Measurements from ENCODE around the gene GCHFR.
A peak's percentile ranks its signal among the peaks of the same experiment; 100 is the strongest.

The GCHFR gene

GRCh38 chr15:40776537-40777141, 12.8 kb downstream of the GCHFR start:
- ChIA-PET CTCF (interaction anchor here (0.6 to 0.7 kb wide), 3 partner anchors 10 to 355 kb away, joined by 4 read pairs; no protein-coding TSS in a partner anchor), POLR2A (no interaction called here)
- TF ChIP-seq FOXA1 (IDR thresholded peaks at IDR 0.05), result no peak
- TF ChIP-seq TARDBP (IDR thresholded peaks at IDR 0.05), result no peak
- TF ChIP-seq FOXM1 (IDR thresholded peaks at IDR 0.05; ENCODE audit: borderline replicate concordance), result no peak
- TF ChIP-seq BHLHE40 (IDR thresholded peaks at IDR 0.05; ENCODE audit: borderline replicate concordance), result no peak
- TF ChIP-seq PKNOX1 (IDR thresholded peaks at IDR 0.05), result no peak
- no peak for TF ChIP-seq ELF4 (IDR thresholded peaks at IDR 0.05)
- TF ChIP-seq HDGF (IDR thresholded peaks at IDR 0.05; ENCODE audit: borderline replicate concordance), result no peak
- no peak for TF ChIP-seq FOXK2 (IDR thresholded peaks at IDR 0.05)
- no peak for TF ChIP-seq L3MBTL2 (conservative IDR thresholded peaks at IDR 0.05)
- TF ChIP-seq SP1 (IDR thresholded peaks at IDR 0.05), result no peak
- TF ChIP-seq NFRKB (IDR thresholded peaks at IDR 0.05), result no peak
- no peak for TF ChIP-seq ZNF384 (IDR thresholded peaks at IDR 0.05)
- no peak for TF ChIP-seq LEF1 (IDR thresholded peaks at IDR 0.05; ENCODE audit: borderline replicate concordance)
- TF ChIP-seq CTBP1 (IDR thresholded peaks at IDR 0.05; ENCODE audit: borderline replicate concordance), result no peak
- TF ChIP-seq ARNT (IDR thresholded peaks at IDR 0.05), result no peak
- no peak for TF ChIP-seq SUZ12 (IDR thresholded peaks at IDR 0.05)
- DNase-seq (ENCODE audit: extremely low spot score), result no peak

DNA sequence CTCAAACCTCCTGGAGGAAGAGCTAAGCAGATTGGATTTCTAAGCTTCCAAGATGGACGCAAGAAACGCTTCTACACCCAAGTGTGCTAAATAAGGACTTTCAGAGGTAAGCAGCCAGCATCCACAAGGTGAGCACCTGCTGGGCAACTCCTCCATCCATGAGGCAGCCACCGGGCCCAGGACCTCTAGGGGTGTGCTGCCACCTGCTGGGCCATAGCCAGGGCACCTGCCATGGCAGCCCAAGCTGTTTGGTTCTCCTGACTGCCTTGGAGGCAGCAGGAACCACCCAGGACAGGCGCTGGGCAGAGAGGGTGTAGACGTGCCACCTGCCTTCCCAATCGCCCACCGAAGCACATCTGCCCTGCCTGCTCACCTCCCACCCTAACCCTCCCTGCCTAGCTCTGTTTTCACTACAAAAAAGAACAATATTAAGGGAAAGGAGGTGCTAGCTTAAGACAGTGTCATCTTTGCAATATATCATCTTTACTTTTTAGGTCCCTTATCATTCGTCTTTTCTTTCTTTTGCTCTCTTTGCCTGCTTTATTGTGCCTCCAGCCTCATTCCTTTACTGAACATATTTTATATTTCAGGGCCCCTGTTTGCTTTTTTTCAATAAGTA, 18.9 kb downstream of the GCHFR start:
- peak; percentile 44 for DNase-seq (ENCODE audit: extremely low spot score)
- POLR2A ChIA-PET, result interaction anchor here (0.8 kb wide), 1 partner anchor 25 kb away, joined by 4 read pairs; the partner anchor contains the start of gene DNAJC17
- CTCF ChIA-PET, result interaction anchor here (0.6 to 2.1 kb wide), 10 partner anchors 13 to 197 kb away, joined by 3 to 10 read pairs (median 4); partner anchors contain the start of gene C15orf62
- TF ChIP-seq LEF1 (IDR thresholded peaks at IDR 0.05; ENCODE audit: borderline replicate concordance), result no peak
- TF ChIP-seq TARDBP (IDR thresholded peaks at IDR 0.05), result no peak
- TF ChIP-seq HDGF (IDR thresholded peaks at IDR 0.05; ENCODE audit: borderline replicate concordance), result no peak
- no peak for TF ChIP-seq ZNF384 (IDR thresholded peaks at IDR 0.05)
- no peak for TF ChIP-seq SUZ12 (IDR thresholded peaks at IDR 0.05)
- TF ChIP-seq FOXA1 (IDR thresholded peaks at IDR 0.05), result no peak

GRCh38 chr15:40785164-40785563, 21.3 kb downstream of the GCHFR start:
- no peak for DNase-seq (ENCODE audit: extremely low spot score)
- CTCF ChIA-PET, result interaction anchor here (0.6 to 1.8 kb wide), 5 partner anchors 21 to 506 kb away, joined by 3 to 5 read pairs (median 3); partner anchors contain the start of gene GCHFR
- POLR2A ChIA-PET, result no interaction called here
- no peak for TF ChIP-seq BHLHE40 (IDR thresholded peaks at IDR 0.05; ENCODE audit: borderline replicate concordance)
- no peak for TF ChIP-seq CTBP1 (IDR thresholded peaks at IDR 0.05; ENCODE audit: borderline replicate concordance)
- no peak for TF ChIP-seq NFRKB (IDR thresholded peaks at IDR 0.05)
- TF ChIP-seq SUZ12 (IDR thresholded peaks at IDR 0.05), result no peak
- no peak for TF ChIP-seq LEF1 (IDR thresholded peaks at IDR 0.05; ENCODE audit: borderline replicate concordance)
- no peak for TF ChIP-seq ARNT (IDR thresholded peaks at IDR 0.05)
- TF ChIP-seq HDGF (IDR thresholded peaks at IDR 0.05; ENCODE audit: borderline replicate concordance), result no peak
- TF ChIP-seq FOXK2 (IDR thresholded peaks at IDR 0.05), result no peak
- no peak for TF ChIP-seq ZNF384 (IDR thresholded peaks at IDR 0.05)
- TF ChIP-seq PKNOX1 (IDR thresholded peaks at IDR 0.05), result no peak
- no peak for TF ChIP-seq ELF4 (IDR thresholded peaks at IDR 0.05)
- TF ChIP-seq SP1 (IDR thresholded peaks at IDR 0.05), result no peak
- no peak for TF ChIP-seq FOXM1 (IDR thresholded peaks at IDR 0.05; ENCODE audit: borderline replicate concordance)
- TF ChIP-seq FOXA1 (IDR thresholded peaks at IDR 0.05), result no peak
- TF ChIP-seq TARDBP (IDR thresholded peaks at IDR 0.05), result no peak
- no peak for TF ChIP-seq L3MBTL2 (conservative IDR thresholded peaks at IDR 0.05)

GRCh38 chr15:40785814-40786213, 21.9 kb downstream of the GCHFR start:
- ChIA-PET POLR2A (no interaction called here), CTCF (interaction anchor here (0.6 to 1.8 kb wide), 6 partner anchors 9 to 505 kb away, joined by 3 to 5 read pairs (median 3); partner anchors contain the start of gene GCHFR)
- TF ChIP-seq FOXK2 (IDR thresholded peaks at IDR 0.05) (no peak), CTBP1 (IDR thresholded peaks at IDR 0.05; ENCODE audit: borderline replicate concordance) (no peak)
- DNase-seq (ENCODE audit: extremely low spot score), result no peak

- POLR2A ChIA-PET, result no interaction called here
- CTCF ChIA-PET, result interaction anchor here (0.6 kb wide), 1 partner anchor 281 kb away, joined by 3 read pairs; no protein-coding TSS in a partner anchor
- no peak for DNase-seq (ENCODE audit: extremely low spot score)
- TF ChIP-seq BHLHE40 (IDR thresholded peaks at IDR 0.05; ENCODE audit: borderline replicate concordance) (no peak), CTBP1 (IDR thresholded peaks at IDR 0.05; ENCODE audit: borderline replicate concordance) (no peak), NFRKB (IDR thresholded peaks at IDR 0.05) (no peak), PKNOX1 (IDR thresholded peaks at IDR 0.05) (no peak), LEF1 (IDR thresholded peaks at IDR 0.05; ENCODE audit: borderline replicate concordance) (no peak)
Observed at GRCh38 chr15:40787344-40787841, 23.5 kb downstream of the GCHFR start.

- CTCF ChIA-PET, result interaction anchor here (0.6 kb wide), 1 partner anchor 281 kb away, joined by 3 read pairs; no protein-coding TSS in a partner anchor
- POLR2A ChIA-PET, result no interaction called here
- DNase-seq (ENCODE audit: extremely low spot score), result no peak
- TF ChIP-seq SP1 (IDR thresholded peaks at IDR 0.05) (no peak), FOXA1 (IDR thresholded peaks at IDR 0.05) (no peak), ARNT (IDR thresholded peaks at IDR 0.05) (no peak), PKNOX1 (IDR thresholded peaks at IDR 0.05) (no peak)
Observed at GRCh38 chr15:40787991-40788390, 24.1 kb downstream of the GCHFR start.

Data from HEK293T (cell line).